GM19043 (cell line): ENCODE results near the gene KCNJ18.
"Not testable (repeated sequence)": the region's sequence is repeated elsewhere in the genome, so short reads cannot be mapped to it uniquely, and the experiment has no call there.

Experiments
- ATAC-seq: cut with Tn5 transposase; IDR thresholded peaks from one replicate; pipeline ENCODE4 v1.9.1; 2021; ENCODE audit warnings: low read depth; ENCODE audit not compliant: unreplicated experiment

KCNJ18 gene

DNA sequence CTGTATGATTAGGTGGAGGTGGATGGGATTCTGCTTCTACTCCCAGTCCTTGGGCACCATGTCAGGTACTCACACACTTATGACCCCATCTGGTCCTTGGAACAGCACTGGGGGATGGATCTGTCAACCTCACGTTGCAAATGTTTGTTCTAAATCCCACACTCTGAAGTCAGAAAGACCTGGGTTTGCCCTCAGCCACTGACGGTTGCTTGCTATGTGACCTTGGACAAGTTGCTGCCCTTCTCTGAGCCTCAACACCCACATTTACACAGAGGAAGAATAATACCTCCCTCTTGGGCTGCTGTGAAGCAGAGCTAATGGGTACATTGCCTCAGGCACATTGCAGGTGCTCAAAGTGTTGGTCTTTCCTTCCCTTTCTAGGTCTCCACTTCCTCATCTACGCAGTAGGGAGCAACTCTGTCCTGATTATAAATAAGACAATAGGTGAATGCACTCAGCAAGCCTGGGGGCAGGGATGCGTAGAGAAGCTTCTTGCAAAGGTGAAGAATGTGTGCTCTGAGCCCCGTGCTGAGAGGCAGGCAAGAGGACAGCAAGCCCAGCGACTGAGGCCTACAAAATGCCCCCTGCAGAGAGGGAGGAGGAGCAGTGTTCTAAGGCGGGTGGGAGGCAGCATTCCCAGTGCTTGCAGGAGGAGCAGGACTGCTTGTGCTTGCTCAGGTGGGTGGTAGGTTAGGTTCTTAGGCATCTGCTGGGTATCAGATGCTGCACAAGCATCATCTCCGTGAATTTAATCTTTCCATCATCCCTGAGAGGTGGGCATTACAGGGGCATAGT is 21.8 kb upstream of the KCNJ18 start:
- not testable (repeated sequence) for ATAC-seq

GRCh38 chr17:21671437-21671836 is 20.9 kb upstream of the KCNJ18 start:
- not testable (repeated sequence) for ATAC-seq

DNA sequence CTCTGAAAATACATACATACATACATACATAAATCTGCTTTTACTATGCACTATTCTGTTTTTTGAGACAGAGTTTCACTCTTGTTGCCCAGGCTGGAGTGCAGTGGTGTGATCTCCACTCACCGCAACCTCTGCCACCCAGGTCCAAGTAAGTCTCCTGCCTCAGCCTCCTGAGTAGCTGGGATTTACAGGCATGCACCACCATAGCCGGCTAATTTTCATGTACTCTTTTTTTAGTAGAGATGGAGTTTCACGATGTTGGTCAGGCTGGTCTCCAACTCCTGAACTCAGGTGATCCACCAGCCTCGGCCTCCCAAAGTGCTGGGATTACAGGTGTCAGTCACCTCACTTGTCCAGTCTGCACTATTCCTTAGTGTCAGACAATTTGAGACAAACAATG is 20.5 kb upstream of the KCNJ18 start:
- not testable (repeated sequence) for ATAC-seq

- ATAC-seq, result not testable (repeated sequence)
Measured at GRCh38 chr17:21673451-21674241, 18.7 kb upstream of the KCNJ18 start.

GRCh38 chr17:21674242-21674731 is 18.0 kb upstream of the KCNJ18 start:
- no peak for ATAC-seq

DNA sequence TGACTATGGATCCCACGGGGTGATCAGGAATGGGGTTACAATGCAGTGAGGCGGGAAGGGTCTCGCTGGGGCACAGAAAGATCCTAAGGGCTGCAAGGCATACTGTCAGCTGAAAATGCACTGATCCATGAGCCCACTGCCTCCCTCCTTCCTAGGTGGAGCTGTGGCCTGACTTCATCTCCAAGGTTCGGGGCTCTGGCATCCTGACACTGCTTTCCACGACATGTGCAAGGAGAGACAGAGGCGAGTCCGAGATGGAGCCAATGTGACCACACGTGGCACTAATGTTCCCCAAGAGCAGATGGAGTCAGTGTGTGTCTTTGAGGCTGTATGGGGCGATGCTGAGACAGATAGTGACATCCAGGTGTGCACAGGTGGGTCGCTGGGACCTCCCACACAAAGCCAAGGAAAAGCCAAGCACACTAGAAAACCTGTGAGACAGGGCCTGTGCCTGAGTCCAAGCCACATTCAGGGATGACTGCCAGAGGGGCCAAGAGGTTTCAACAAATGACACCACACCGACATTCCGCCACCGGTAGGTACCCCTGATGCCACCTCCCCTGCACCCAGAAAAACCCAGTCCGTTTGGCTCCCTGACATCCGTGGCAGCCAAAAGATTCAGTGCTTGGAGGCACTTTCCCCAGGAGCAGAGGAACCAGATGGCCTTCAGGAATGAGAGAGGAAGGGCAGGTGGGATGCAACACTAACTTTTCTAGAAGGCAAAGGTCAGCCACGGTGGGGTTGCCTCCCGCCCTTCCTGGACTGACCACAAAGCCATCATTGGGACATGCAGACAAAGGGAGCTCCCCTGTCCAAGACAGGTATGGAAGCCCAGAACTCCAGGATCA is 17.2 kb upstream of the KCNJ18 start:
- not testable (repeated sequence) for ATAC-seq

- not testable (repeated sequence) for ATAC-seq
Measured at GRCh38 chr17:21675739-21676130, 16.6 kb upstream of the KCNJ18 start.

- ATAC-seq, result no peak
Measured at GRCh38 chr17:21676281-21677111, 15.8 kb upstream of the KCNJ18 start.

GRCh38 chr17:21677126-21677910 is 15.0 kb upstream of the KCNJ18 start:
- ATAC-seq, result no peak

- no peak for ATAC-seq
Measured at GRCh38 chr17:21677911-21678310, 14.4 kb upstream of the KCNJ18 start.

DNA sequence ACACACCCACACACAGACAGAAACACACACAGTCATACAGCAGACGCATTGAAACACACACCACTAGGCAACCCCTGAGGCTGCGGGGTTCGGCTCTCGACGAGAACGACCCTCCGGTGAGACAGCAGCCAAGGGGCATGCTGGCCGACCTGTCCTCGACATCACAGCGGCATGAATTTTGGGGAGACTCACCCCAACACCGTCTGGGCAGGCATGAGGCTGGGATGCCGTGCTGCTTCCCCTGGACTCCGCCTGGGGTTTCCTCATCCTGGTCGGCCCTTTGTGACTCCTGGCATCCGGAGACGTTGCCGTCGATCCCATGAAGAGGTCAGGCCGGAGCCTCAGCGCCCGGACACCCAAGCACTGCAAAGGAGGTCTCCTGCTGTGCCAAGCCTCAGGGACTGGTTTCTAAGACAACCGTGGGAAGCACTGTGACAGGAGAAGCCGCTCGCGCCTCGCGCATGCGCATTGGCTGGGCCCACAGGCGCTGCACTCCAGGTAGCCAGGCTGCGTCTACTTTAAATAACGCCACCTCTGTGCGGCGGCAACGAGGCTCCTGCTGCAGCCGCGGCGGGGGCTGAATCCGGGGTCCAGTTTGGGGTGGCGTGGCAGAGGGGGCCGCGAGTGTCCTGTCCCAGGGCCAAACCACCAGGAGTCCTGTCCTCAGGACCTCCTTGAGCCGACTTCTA is 13.8 kb upstream of the KCNJ18 start:
- ATAC-seq, result no peak

GRCh38 chr17:21679256-21680146 is 12.8 kb upstream of the KCNJ18 start:
- ATAC-seq, result no peak

GRCh38 chr17:21680366-21680765 is 12.0 kb upstream of the KCNJ18 start:
- no peak for ATAC-seq

GRCh38 chr17:21680850-21681351 is 11.4 kb upstream of the KCNJ18 start:
- ATAC-seq, result not testable (repeated sequence)

- ATAC-seq, result not testable (repeated sequence)
Measured at GRCh38 chr17:21681576-21681975, 10.7 kb upstream of the KCNJ18 start.

DNA sequence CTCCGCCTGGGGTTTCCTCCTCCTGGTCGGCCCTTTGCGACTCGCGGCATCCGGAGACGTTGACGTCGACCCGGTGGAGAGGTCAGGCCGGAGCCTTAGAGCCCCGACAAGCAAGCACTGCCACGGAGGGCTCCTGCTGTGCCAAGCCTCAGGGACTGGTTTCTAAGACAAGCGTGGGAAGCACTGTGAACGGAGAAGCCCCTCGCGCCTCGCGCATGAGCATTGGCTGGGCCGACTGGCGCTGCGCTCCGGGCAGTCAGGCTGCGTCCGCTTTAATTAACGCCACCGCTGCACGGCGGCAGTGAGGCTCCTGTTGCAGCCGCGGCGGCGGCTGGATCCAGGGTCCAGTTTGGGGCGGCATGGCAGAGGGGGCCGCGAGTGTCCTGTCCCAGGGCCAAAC is 10.2 kb upstream of the KCNJ18 start:
- not testable (repeated sequence) for ATAC-seq

DNA sequence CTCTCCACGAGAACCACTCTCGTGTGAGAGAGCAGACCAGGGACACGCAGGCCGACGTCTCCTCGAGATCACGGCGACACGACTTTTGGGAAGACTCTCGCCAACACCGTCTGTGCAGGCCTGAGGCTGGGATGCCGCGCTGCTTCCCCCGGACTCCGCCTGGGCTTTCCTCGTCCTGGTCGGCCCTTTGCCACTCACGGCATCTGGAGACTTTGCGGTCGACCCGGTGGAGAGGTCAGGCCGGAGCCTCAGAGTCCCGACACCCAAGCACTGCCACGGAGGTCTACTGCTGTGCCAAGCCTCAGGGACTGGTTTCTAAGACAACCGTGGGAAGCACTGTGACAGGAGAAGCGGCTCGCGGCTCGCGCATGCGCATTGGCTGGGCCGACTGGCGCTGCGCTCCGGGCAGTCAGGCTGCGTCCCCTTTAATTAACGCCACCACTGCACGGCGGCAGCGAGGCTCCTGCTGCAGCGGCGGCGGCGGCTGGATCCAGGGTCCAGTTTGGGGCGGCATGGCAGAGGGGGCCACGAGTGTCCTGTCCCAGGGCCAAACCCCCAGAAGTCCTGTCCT is 9.1 kb upstream of the KCNJ18 start:
- not testable (repeated sequence) for ATAC-seq
